Mesendoderm (in vitro differentiated cells): Measurements from ENCODE around the gene CLDN25. TPM values are rescaled to one million over a fixed set of nuclear protein-coding genes. Genes with fewer than 3 reads are reported as not detected.

Experiments used
- DNase-seq: peaks from one replicate; pipeline ENCODE4 v3.0.0; 2013
- H2AK5ac ChIP-seq: 2 replicates; pipeline ENCODE4 v1.6.1; 2013; ENCODE audit warnings: low read length, inconsistent platforms
- H2BK120ac ChIP-seq: 2 replicates; pipeline ENCODE4 v1.6.1; 2013; ENCODE audit warnings: low read depth, mild to moderate bottlenecking, low read length, moderate library complexity, mixed read lengths
- H2BK15ac ChIP-seq: replicated peaks from 2 replicates; pipeline ENCODE4 v1.6.1; 2013; ENCODE audit warnings: low read depth, mild to moderate bottlenecking, moderate library complexity
- H2BK5ac ChIP-seq: 2 replicates; pipeline ENCODE4 v1.6.1; 2013; ENCODE audit warnings: low read length, inconsistent platforms
- H3K18ac ChIP-seq: 2 replicates; pipeline ENCODE4 v1.6.1; 2013; ENCODE audit warnings: mild to moderate bottlenecking, low read length, mixed read lengths
- H3K23ac ChIP-seq: one replicate; pipeline ENCODE4 v1.6.1; 2013; ENCODE audit warnings: low read length
- H3K27ac ChIP-seq: 2 replicates; pipeline ENCODE4 v1.5.1; 2013; ENCODE audit warnings: low read depth, mild to moderate bottlenecking, inconsistent platforms, low read length, moderate library complexity
- H3K27me3 ChIP-seq: 2 replicates; pipeline ENCODE4 v1.6.1; 2013; ENCODE audit warnings: low read length, control low read depth, mild to moderate bottlenecking, inconsistent platforms; ENCODE audit not compliant: insufficient read depth, poor library complexity
- H3K36me3 ChIP-seq: 2 replicates; pipeline ENCODE4 v1.6.1; 2013; ENCODE audit warnings: low read length, inconsistent platforms; ENCODE audit not compliant: control insufficient read depth, insufficient read depth
- H3K4ac ChIP-seq: one replicate; pipeline ENCODE4 v1.6.1; 2013; ENCODE audit warnings: low read depth, mild to moderate bottlenecking, low read length, moderate library complexity
- H3K4me1 ChIP-seq: 2 replicates; pipeline ENCODE4 v1.6.1; 2013; ENCODE audit warnings: low read depth, low read length, inconsistent platforms; ENCODE audit not compliant: control insufficient read depth
- H3K4me2 ChIP-seq: 2 replicates; pipeline ENCODE4 v1.6.1; 2013; ENCODE audit warnings: low read length
- H3K4me3 ChIP-seq: 2 replicates; pipeline ENCODE4 v1.5.1; 2013; ENCODE audit warnings: mild to moderate bottlenecking, low read length
- H3K56ac ChIP-seq: one replicate; pipeline ENCODE4 v1.6.1; 2013; ENCODE audit warnings: low read length
- H3K79me1 ChIP-seq: 2 replicates; pipeline ENCODE4 v1.6.1; 2013; ENCODE audit warnings: low read length, inconsistent platforms
- H3K79me2 ChIP-seq: 2 replicates; pipeline ENCODE4 v1.6.1; 2013; ENCODE audit warnings: mild to moderate bottlenecking, low read length; ENCODE audit not compliant: control insufficient read depth, insufficient read depth
- H3K9ac ChIP-seq: 2 replicates; pipeline ENCODE4 v1.6.1; 2013; ENCODE audit warnings: low read length, inconsistent platforms
- H4K5ac ChIP-seq: one replicate; pipeline ENCODE4 v1.6.1; 2013; ENCODE audit warnings: low read length
- H4K8ac ChIP-seq: one replicate; pipeline ENCODE4 v1.6.1; 2013; ENCODE audit warnings: low read depth, mild to moderate bottlenecking, control low read depth, low read length, moderate library complexity
- WGBS: extraction: QIAGEN DNeasy Blood & Tissue Kit; methylation state at CpG from one replicate; pipeline ENCODE4 v1.1.7; 2013; ENCODE audit warnings: low lambda C conversion rate, missing lambda C conversion rate; ENCODE audit not compliant: insufficient coverage; ENCODE audit errors: extremely low coverage; 5-methylcytosine and 5-hydroxymethylcytosine counted together
- small RNA-seq: library from polyadenylated mRNA; stranded (forward); fragments of <200 nt; extraction: miRNeasy Mini kit (QIAGEN cat#:217004); gene quantifications from one replicate; pipeline ENCODE3, GENCODE V24; 2013; ENCODE audit not compliant: insufficient read depth

The CLDN25 gene

GRCh38 chr11:113829751-113830150 is 50.2 kb downstream of the CLDN25 start:
- H2AK5ac ChIP-seq, result no peak overlapping the region
- no peaks in the 10 kb centered on the region for H3K27me3 ChIP-seq
- no peak overlapping the region for H2BK15ac ChIP-seq
- DNase-seq, result no peak
- no peak overlapping the region for H2BK120ac ChIP-seq
- no peaks in the 10 kb centered on the region for H3K79me2 ChIP-seq
- H3K36me3 ChIP-seq, result peaks cover 6% of the 10 kb centered on the region
- H3K4me1 ChIP-seq, result no peaks in the 10 kb centered on the region
- H3K9ac ChIP-seq, result no peak overlapping the region
- H3K27ac ChIP-seq, result no peak overlapping the region
- no peak overlapping the region for H3K56ac ChIP-seq
- no peak overlapping the region for H3K18ac ChIP-seq
- no peak overlapping the region for H3K23ac ChIP-seq
- no peak overlapping the region for H3K4me3 ChIP-seq
- H3K4me2 ChIP-seq, result no peak overlapping the region
- H3K4ac ChIP-seq, result no peak overlapping the region
- WGBS, result no CpG with 5 or more reads among the region's 2 CpGs
- peaks cover 2% of the 10 kb centered on the region for H3K79me1 ChIP-seq
- no peak overlapping the region for H2BK5ac ChIP-seq
- no peak overlapping the region for H4K5ac ChIP-seq
- H4K8ac ChIP-seq, result no peak overlapping the region

Small RNAs within 50 kb of the gene (small RNA-seq; reads per million reads assigned to genes)
- gene LRRC37A13P (not detected), gene RPS29P19 (not detected)
